ENCODE measurements around the gene PLEKHH1. TPM values are rescaled to one million over a fixed set of nuclear protein-coding genes. Genes with fewer than 3 reads are reported as not detected.

PLEKHH1 gene
- total and polyA plus RNA-seq, 2 experiments from 2014 or later: 14.7 to 33.9 TPM

DNA sequence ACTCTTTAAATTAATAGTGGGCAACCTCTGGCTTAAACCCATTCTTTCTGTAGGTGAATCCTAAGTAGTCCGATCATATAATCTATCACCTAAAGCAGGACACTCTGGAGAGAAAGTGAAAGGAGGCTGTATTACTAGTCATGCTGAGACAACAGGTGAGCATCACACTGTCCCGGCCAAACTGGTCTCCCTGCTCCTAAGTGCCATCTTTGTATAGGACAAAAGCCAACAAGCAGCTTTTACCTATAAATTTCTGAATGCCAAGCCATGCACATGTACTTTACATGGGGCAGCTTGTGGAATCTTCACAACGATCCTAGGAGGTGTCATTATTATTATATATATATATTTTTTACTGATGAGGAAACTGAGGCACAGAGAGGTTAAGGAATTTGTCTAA, 18.0 kb downstream of the PLEKHH1 start:
- Histone ChIP-seq H3K79me2 (replicated peaks; ENCODE audit: insufficient read depth) (no peaks in the 10 kb centered on the region), H2AFZ (no peak overlapping the region), H3K27me3 (ENCODE audit: insufficient read depth) (no peaks in the 10 kb centered on the region), H3K4me1 (ENCODE audit: insufficient read depth) (no peaks in the 10 kb centered on the region), H3F3A (replicated peaks; ENCODE audit: low read depth) (no peaks in the 10 kb centered on the region), H3K9me2 (ENCODE audit: insufficient read depth) (no peaks in the 10 kb centered on the region), H3K4me3 (no peak overlapping the region), H3K4me2 (no peak overlapping the region), H3K27ac (ENCODE audit: low read depth) (no peak overlapping the region), H4K20me1 (replicated peaks; ENCODE audit: insufficient read depth) (no peaks in the 10 kb centered on the region; the same call in 1 of the 2 replicates), H3K36me3 (ENCODE audit: insufficient read depth) (no peaks in the 10 kb centered on the region)
- Mint-ChIP-seq H3K4me3 (no peak overlapping the region), H3K27ac (no peak overlapping the region), H3K9me3 (no peaks in the 10 kb centered on the region; the same call in 2 of the 3 replicates), H3K27me3 (ENCODE audit: insufficient read depth, low read depth, poor library complexity) (peaks cover 2% of the 10 kb centered on the region), H3K4me1 (peaks cover 2% of the 10 kb centered on the region; the same call in 1 of the 3 replicates), H3K36me3 (ENCODE audit: low read depth) (peaks cover 15% of the 10 kb centered on the region; the same call in 2 of the 3 replicates)
- ATAC-seq: no peak
- no peak for DNase-seq (ENCODE audit: low spot score)
- TF ChIP-seq NANOG (IDR thresholded peaks at IDR 0.05; ENCODE audit: borderline replicate concordance): no peak

DNA sequence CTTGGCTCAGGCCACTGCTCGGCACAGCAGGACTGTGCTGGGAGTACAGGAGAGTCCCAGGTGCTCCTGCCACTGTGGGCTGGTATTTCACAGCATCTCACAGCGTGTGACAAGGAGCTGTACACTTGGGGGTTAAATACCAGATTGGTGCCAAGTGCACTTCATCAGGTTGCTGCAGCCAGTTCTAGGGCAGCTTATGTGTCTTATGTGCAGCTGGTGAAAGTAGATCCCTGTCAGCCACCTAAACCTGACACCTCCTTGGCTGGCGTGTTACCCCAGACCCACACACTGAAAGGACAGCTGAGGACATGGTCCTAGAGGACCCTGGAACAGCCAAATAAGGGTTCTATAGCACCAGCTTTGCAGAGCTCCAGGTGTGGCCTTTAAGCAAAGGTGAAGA, 18.9 kb downstream of the PLEKHH1 start:
- Histone ChIP-seq H3K4me1 (ENCODE audit: insufficient read depth) (no peaks in the 10 kb centered on the region), H3K79me2 (replicated peaks; ENCODE audit: insufficient read depth) (no peaks in the 10 kb centered on the region), H3K9me2 (ENCODE audit: insufficient read depth) (no peaks in the 10 kb centered on the region), H4K20me1 (replicated peaks; ENCODE audit: insufficient read depth) (no peaks in the 10 kb centered on the region; the same call in 1 of the 2 replicates), H3F3A (replicated peaks; ENCODE audit: low read depth) (no peaks in the 10 kb centered on the region), H3K27me3 (ENCODE audit: insufficient read depth) (no peaks in the 10 kb centered on the region), H2AFZ (no peak overlapping the region), H3K27ac (ENCODE audit: low read depth) (no peak overlapping the region), H3K4me3 (no peak overlapping the region), H3K36me3 (ENCODE audit: insufficient read depth) (no peaks in the 10 kb centered on the region), H3K4me2 (no peak overlapping the region)
- H3K9me3 Mint-ChIP-seq: no peaks in the 10 kb centered on the region; the same call in 2 of the 3 replicates
- H3K27ac Mint-ChIP-seq: no peak overlapping the region
- H3K36me3 Mint-ChIP-seq (ENCODE audit: low read depth): peaks cover 13% of the 10 kb centered on the region
- peaks cover 2% of the 10 kb centered on the region for H3K27me3 Mint-ChIP-seq (ENCODE audit: insufficient read depth, low read depth, poor library complexity)
- DNase-seq (ENCODE audit: low spot score) (no peak), ATAC-seq (no peak)
- H3K4me3 Mint-ChIP-seq: no peak overlapping the region
- peaks cover 3% of the 10 kb centered on the region; the same call in 2 of the 3 replicates for H3K4me1 Mint-ChIP-seq
- TF ChIP-seq, protein P1, sequence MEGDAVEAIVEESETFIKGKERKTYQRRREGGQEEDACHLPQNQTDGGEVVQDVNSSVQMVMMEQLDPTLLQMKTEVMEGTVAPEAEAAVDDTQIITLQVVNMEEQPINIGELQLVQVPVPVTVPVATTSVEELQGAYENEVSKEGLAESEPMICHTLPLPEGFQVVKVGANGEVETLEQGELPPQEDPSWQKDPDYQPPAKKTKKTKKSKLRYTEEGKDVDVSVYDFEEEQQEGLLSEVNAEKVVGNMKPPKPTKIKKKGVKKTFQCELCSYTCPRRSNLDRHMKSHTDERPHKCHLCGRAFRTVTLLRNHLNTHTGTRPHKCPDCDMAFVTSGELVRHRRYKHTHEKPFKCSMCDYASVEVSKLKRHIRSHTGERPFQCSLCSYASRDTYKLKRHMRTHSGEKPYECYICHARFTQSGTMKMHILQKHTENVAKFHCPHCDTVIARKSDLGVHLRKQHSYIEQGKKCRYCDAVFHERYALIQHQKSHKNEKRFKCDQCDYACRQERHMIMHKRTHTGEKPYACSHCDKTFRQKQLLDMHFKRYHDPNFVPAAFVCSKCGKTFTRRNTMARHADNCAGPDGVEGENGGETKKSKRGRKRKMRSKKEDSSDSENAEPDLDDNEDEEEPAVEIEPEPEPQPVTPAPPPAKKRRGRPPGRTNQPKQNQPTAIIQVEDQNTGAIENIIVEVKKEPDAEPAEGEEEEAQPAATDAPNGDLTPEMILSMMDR (conservative IDR thresholded peaks at IDR 0.05; ENCODE audit: low read depth in 2 of 2): no peak
- no peak for TF ChIP-seq NANOG (IDR thresholded peaks at IDR 0.05; ENCODE audit: borderline replicate concordance)
- no peak for TF ChIP-seq STAT1 (IDR thresholded peaks at IDR 0.05; ENCODE audit: unreplicated experiment)
- TF ChIP-seq EZH2phosphoT487 (IDR thresholded peaks at IDR 0.05; ENCODE audit: unreplicated experiment): no peak
- TF ChIP-seq EZH2 (IDR thresholded peaks at IDR 0.05; ENCODE audit: low read depth, unreplicated experiment): no peak
- TF ChIP-seq ZNF331 (CRISPR knock-in tag; IDR thresholded peaks at IDR 0.05; ENCODE audit: low read depth): no peak
- TF ChIP-seq, protein P2, sequence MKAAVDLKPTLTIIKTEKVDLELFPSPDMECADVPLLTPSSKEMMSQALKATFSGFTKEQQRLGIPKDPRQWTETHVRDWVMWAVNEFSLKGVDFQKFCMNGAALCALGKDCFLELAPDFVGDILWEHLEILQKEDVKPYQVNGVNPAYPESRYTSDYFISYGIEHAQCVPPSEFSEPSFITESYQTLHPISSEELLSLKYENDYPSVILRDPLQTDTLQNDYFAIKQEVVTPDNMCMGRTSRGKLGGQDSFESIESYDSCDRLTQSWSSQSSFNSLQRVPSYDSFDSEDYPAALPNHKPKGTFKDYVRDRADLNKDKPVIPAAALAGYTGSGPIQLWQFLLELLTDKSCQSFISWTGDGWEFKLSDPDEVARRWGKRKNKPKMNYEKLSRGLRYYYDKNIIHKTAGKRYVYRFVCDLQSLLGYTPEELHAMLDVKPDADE (IDR thresholded peaks at IDR 0.05): no peak
- no peak for TF ChIP-seq POLR2AphosphoS5 (IDR thresholded peaks at IDR 0.05; ENCODE audit: low read depth)
- TF ChIP-seq ZNF114 (CRISPR knock-in tag; IDR thresholded peaks at IDR 0.05): no peak
- TF ChIP-seq, protein P3, sequence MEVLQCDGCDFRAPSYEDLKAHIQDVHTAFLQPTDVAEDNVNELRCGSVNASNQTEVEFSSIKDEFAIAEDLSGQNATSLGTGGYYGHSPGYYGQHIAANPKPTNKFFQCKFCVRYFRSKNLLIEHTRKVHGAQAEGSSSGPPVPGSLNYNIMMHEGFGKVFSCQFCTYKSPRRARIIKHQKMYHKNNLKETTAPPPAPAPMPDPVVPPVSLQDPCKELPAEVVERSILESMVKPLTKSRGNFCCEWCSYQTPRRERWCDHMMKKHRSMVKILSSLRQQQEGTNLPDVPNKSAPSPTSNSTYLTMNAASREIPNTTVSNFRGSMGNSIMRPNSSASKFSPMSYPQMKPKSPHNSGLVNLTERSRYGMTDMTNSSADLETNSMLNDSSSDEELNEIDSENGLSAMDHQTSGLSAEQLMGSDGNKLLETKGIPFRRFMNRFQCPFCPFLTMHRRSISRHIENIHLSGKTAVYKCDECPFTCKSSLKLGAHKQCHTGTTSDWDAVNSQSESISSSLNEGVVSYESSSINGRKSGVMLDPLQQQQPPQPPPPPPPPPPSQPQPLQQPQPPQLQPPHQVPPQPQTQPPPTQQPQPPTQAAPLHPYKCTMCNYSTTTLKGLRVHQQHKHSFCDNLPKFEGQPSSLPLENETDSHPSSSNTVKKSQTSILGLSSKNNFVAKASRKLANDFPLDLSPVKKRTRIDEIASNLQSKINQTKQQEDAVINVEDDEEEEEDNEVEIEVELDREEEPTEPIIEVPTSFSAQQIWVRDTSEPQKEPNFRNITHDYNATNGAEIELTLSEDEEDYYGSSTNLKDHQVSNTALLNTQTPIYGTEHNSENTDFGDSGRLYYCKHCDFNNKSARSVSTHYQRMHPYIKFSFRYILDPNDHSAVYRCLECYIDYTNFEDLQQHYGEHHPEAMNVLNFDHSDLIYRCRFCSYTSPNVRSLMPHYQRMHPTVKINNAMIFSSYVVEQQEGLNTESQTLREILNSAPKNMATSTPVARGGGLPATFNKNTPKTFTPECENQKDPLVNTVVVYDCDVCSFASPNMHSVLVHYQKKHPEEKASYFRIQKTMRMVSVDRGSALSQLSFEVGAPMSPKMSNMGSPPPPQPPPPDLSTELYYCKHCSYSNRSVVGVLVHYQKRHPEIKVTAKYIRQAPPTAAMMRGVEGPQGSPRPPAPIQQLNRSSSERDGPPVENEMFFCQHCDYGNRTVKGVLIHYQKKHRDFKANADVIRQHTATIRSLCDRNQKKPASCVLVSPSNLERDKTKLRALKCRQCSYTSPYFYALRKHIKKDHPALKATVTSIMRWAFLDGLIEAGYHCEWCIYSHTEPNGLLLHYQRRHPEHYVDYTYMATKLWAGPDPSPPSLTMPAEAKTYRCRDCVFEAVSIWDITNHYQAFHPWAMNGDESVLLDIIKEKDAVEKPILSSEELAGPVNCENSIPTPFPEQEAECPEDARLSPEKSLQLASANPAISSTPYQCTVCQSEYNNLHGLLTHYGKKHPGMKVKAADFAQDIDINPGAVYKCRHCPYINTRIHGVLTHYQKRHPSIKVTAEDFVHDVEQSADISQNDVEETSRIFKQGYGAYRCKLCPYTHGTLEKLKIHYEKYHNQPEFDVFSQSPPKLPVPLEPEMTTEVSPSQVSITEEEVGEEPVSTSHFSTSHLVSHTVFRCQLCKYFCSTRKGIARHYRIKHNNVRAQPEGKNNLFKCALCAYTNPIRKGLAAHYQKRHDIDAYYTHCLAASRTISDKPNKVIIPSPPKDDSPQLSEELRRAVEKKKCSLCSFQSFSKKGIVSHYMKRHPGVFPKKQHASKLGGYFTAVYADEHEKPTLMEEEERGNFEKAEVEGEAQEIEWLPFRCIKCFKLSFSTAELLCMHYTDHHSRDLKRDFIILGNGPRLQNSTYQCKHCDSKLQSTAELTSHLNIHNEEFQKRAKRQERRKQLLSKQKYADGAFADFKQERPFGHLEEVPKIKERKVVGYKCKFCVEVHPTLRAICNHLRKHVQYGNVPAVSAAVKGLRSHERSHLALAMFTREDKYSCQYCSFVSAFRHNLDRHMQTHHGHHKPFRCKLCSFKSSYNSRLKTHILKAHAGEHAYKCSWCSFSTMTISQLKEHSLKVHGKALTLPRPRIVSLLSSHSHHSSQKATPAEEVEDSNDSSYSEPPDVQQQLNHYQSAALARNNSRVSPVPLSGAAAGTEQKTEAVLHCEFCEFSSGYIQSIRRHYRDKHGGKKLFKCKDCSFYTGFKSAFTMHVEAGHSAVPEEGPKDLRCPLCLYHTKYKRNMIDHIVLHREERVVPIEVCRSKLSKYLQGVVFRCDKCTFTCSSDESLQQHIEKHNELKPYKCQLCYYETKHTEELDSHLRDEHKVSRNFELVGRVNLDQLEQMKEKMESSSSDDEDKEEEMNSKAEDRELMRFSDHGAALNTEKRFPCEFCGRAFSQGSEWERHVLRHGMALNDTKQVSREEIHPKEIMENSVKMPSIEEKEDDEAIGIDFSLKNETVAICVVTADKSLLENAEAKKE (CRISPR knock-in tag; IDR thresholded peaks at IDR 0.05): no peak
- TF ChIP-seq JUNB (IDR thresholded peaks at IDR 0.05; ENCODE audit: unreplicated experiment): no peak

Data from GM23338 (cell line).